Neural progenitor cell (in vitro differentiated cells): ENCODE results near the gene ATG3.

Source experiments
- EZH2 ChIP-seq: fragments of 200-600 bp; sonication (generic); IDR thresholded peaks from 2 replicates; pipeline ENCODE4 v1.6.1; 2017; ENCODE audit warnings: antibody characterized with exemption, mild to moderate bottlenecking, moderate library complexity
- EZH2phosphoT487 ChIP-seq: fragments of 200-600 bp; sonication (generic); IDR thresholded peaks from 2 replicates; pipeline ENCODE4 v1.6.1; 2017; ENCODE audit warnings: antibody characterized with exemption
- TF ChIP-seq, protein P1 (sequence below): fragments of 200-600 bp; sonication (generic); IDR thresholded peaks from 2 replicates; pipeline ENCODE4 v1.5.1; 2017; ENCODE audit warnings: antibody characterized with exemption, mild to moderate bottlenecking

DNA sequence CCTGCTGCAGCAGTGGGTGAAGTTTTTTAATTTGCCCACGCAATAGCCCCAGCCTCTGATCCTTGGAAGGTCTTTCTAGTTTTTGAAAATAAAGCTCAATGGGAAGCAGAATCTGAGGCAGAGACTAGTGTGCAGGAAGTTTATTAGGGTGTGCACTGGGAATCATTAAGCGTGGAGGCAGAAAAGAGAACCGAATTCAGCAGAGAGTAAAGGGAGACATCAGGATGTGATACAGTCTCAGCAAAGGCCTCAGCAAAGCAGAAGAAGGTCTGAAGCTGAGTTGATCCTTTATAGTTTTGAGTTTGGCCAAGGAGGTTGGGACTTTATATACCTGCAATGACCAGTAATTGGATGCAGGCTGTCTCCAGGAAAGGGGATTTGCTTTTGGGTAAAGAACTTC, 57.6 kb downstream of the ATG3 start:
- TF ChIP-seq, protein P1, sequence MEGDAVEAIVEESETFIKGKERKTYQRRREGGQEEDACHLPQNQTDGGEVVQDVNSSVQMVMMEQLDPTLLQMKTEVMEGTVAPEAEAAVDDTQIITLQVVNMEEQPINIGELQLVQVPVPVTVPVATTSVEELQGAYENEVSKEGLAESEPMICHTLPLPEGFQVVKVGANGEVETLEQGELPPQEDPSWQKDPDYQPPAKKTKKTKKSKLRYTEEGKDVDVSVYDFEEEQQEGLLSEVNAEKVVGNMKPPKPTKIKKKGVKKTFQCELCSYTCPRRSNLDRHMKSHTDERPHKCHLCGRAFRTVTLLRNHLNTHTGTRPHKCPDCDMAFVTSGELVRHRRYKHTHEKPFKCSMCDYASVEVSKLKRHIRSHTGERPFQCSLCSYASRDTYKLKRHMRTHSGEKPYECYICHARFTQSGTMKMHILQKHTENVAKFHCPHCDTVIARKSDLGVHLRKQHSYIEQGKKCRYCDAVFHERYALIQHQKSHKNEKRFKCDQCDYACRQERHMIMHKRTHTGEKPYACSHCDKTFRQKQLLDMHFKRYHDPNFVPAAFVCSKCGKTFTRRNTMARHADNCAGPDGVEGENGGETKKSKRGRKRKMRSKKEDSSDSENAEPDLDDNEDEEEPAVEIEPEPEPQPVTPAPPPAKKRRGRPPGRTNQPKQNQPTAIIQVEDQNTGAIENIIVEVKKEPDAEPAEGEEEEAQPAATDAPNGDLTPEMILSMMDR = no peak
- TF ChIP-seq EZH2 (no peak), EZH2phosphoT487 (no peak)
